ENCODE measurements around the gene MRE11.

DNA sequence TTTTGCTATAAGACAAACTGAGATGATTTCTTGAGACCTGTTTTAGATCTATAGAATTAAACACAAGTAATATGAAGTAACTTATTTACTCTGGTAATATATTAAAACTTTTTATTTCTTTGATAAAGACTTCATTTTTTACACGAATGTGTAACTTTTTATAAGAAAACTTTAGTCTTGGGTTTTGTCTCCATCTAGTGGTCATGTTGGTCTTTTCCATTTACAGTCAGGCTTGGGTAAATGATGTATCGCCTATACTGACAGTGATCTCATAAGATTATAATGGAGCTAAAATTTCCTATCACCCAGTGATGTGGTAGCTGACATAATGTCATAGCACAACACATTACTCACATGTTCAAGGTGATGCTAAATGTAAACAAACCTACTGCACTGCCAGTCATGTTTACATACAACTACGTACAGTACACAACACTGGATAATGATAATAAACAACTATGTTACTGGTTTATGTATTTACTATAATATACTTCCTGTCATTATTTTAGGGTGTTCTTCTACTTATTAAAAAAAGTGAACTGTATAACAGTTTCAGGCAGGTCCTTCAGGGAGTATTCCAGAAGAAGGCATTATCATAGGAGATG lies 11.1 kb upstream of the MRE11 start:
- TF ChIP-seq ZNF350 (tag by site-specific recombination; IDR thresholded peaks at IDR 0.05) (no peak), GFI1B (tag by site-specific recombination; IDR thresholded peaks at IDR 0.05) (no peak), KLF7 (tag by site-specific recombination; IDR thresholded peaks at IDR 0.05; ENCODE audit: borderline replicate concordance) (no peak), CTCF (tag by site-specific recombination; IDR thresholded peaks at IDR 0.05) (no peak), ZNF658 (tag by site-specific recombination; IDR thresholded peaks at IDR 0.05) (no peak)
